ENCODE measurements around the gene PRODH. TPM values are rescaled to one million over a fixed set of nuclear protein-coding genes. Genes with fewer than 3 reads are reported as not detected.
"Not testable (repeated sequence)": the region's sequence is repeated elsewhere in the genome, so short reads cannot be mapped to it uniquely, and the experiment has no call there.

PRODH gene
- total RNA-seq: 1 to 10 TPM; 2.3 to 5.6 TPM
- long read RNA-seq: 0 reads

- ATAC-seq (peak; percentile 70 to 78), DNase-seq (no peak)
- intact Hi-C loops (cut with DNase I): no loop called here
Observed at GRCh38 chr22:18935889-18936529, at the start of gene PRODH. Gene PRODH (minus strand): TSS chr22:18936293. CDS start chr22:18936287, 6 bp downstream.

GRCh38 chr22:18985780-18986179 is 49.7 kb upstream of the PRODH start:
- ATAC-seq (no peak), DNase-seq (no peak)
- intact Hi-C loops (cut with DNase I): no loop called here

GRCh38 chr22:18984564-18984963 is 48.5 kb upstream of the PRODH start:
- intact Hi-C loops (cut with DNase I): no loop called here
- DNase-seq: no peak
- no peak for ATAC-seq

- intact Hi-C loops (cut with DNase I): no loop called here
- DNase-seq (no peak), ATAC-seq (no peak)
Observed at GRCh38 chr22:18983120-18983651, 47.1 kb upstream of the PRODH start.

- intact Hi-C loops (cut with DNase I): no loop called here
- ATAC-seq (no peak), DNase-seq (no peak)
Observed at GRCh38 chr22:18980829-18981228, 44.7 kb upstream of the PRODH start.

GRCh38 chr22:18979957-18980356 is 43.9 kb upstream of the PRODH start:
- ATAC-seq (no peak), DNase-seq (no peak)
- intact Hi-C loops (cut with DNase I): no loop called here

- intact Hi-C loops (cut with DNase I): no loop called here
- DNase-seq: peak; percentile 0
- ATAC-seq: no peak
Observed at GRCh38 chr22:18978506-18978905, 42.4 kb upstream of the PRODH start.

GRCh38 chr22:18977824-18978425 is 41.8 kb upstream of the PRODH start:
- DNase-seq (peak; percentile 7), ATAC-seq (no peak)
- intact Hi-C loops (cut with DNase I): no loop called here

- intact Hi-C loops (cut with DNase I): no loop called here
- no peak for DNase-seq
- ATAC-seq: no peak
Observed at GRCh38 chr22:18976197-18976751, 40.2 kb upstream of the PRODH start.

- DNase-seq (peak; percentile 7), ATAC-seq (no peak)
- intact Hi-C loops (cut with DNase I): no loop called here
Observed at GRCh38 chr22:18975434-18976196, 39.5 kb upstream of the PRODH start.

- intact Hi-C loops (cut with DNase I): no loop called here
- DNase-seq: no peak
- ATAC-seq: no peak
Observed at GRCh38 chr22:18974477-18975180, 38.5 kb upstream of the PRODH start.

GRCh38 chr22:18973264-18974031 is 37.4 kb upstream of the PRODH start:
- intact Hi-C loops (cut with DNase I): no loop called here
- DNase-seq (no peak), ATAC-seq (no peak)

GRCh38 chr22:18972591-18972990 is 36.5 kb upstream of the PRODH start:
- ATAC-seq; DNase-seq; intact Hi-C loops (cut with DNase I): not testable (repeated sequence)

- ATAC-seq; intact Hi-C loops (cut with DNase I); DNase-seq: not testable (repeated sequence)
Observed at GRCh38 chr22:18972029-18972428, 35.9 kb upstream of the PRODH start.

- intact Hi-C loops (cut with DNase I): no loop called here
- DNase-seq (no peak), ATAC-seq (no peak)
Observed at GRCh38 chr22:18971321-18971751, 35.2 kb upstream of the PRODH start.

- DNase-seq (no peak), ATAC-seq (no peak)
- intact Hi-C loops (cut with DNase I): no loop called here
Observed at GRCh38 chr22:18970948-18971315, 34.8 kb upstream of the PRODH start.

GRCh38 chr22:18970176-18970947 is 34.3 kb upstream of the PRODH start:
- ATAC-seq (peak in 1 of 2 donors; percentile 30), DNase-seq (no peak)
- intact Hi-C loops (cut with DNase I): no loop called here
